GM23248 (cell line): ENCODE measurements around the gene PRMT1. TPM values are rescaled to one million over a fixed set of nuclear protein-coding genes. Genes with fewer than 3 reads are reported as not detected.
A peak's percentile ranks its signal among the peaks of the same experiment; 100 is the strongest.

Source experiments
- DNase-seq: peaks from one replicate; pipeline ENCODE4 v3.0.0-alpha.2; 2015
- H2AFZ ChIP-seq: fragments of 200-600 bp; sonication (generic); 2 replicates; pipeline ENCODE4 v1.6.1; 2016; ENCODE audit warnings: antibody characterized with exemption
- H3F3A ChIP-seq: fragments of 200-600 bp; sonication (generic); 2 replicates; pipeline ENCODE4 v1.6.1; 2016; ENCODE audit warnings: mild to moderate bottlenecking, antibody characterized with exemption, mixed run types; ENCODE audit not compliant: insufficient read depth
- H3K27ac ChIP-seq: fragments of 200-600 bp; sonication (generic); 2 replicates; pipeline ENCODE4 v1.5.1; 2016; ENCODE audit warnings: mild to moderate bottlenecking
- H3K27me3 ChIP-seq: fragments of 200-600 bp; sonication (generic); replicated peaks from 2 replicates; pipeline ENCODE4 v1.6.1; 2016; ENCODE audit warnings: mild to moderate bottlenecking; ENCODE audit not compliant: insufficient read depth
- H3K36me3 ChIP-seq: fragments of 200-600 bp; sonication (generic); 2 replicates; pipeline ENCODE4 v1.6.1; 2016; ENCODE audit warnings: low read depth, mild to moderate bottlenecking
- H3K4me1 ChIP-seq: fragments of 200-600 bp; sonication (generic); 2 replicates; pipeline ENCODE4 v1.6.1; 2016; ENCODE audit warnings: mild to moderate bottlenecking; ENCODE audit not compliant: insufficient read depth
- H3K4me2 ChIP-seq: fragments of 200-600 bp; sonication (generic); one replicate; pipeline ENCODE4 v1.6.1; 2016; ENCODE audit warnings: mild to moderate bottlenecking; ENCODE audit not compliant: unreplicated experiment
- H3K4me3 ChIP-seq: fragments of 200-600 bp; sonication (generic); 2 replicates; pipeline ENCODE4 v1.5.1; 2016; ENCODE audit warnings: mild to moderate bottlenecking
- H3K79me2 ChIP-seq: fragments of 200-600 bp; sonication (generic); 2 replicates; pipeline ENCODE4 v1.6.1; 2016; ENCODE audit warnings: mild to moderate bottlenecking; ENCODE audit not compliant: insufficient read depth
- H3K9ac ChIP-seq: fragments of 200-600 bp; sonication (generic); 2 replicates; pipeline ENCODE4 v1.6.1; 2016; ENCODE audit warnings: mild to moderate bottlenecking
- H3K9me2 ChIP-seq: fragments of 200-600 bp; sonication (generic); 2 replicates; pipeline ENCODE4 v1.6.1; 2016; ENCODE audit warnings: mixed run types, mild to moderate bottlenecking, moderate library complexity; ENCODE audit not compliant: insufficient read depth
- H3K9me3 ChIP-seq: fragments of 200-600 bp; sonication (generic); one replicate; pipeline ENCODE4 v1.6.1; 2017; ENCODE audit warnings: low read depth
- H4K20me1 ChIP-seq: fragments of 200-600 bp; sonication (generic); 2 replicates; pipeline ENCODE4 v1.6.0; 2016; ENCODE audit not compliant: insufficient read depth
- EZH2 ChIP-seq: fragments of 200-600 bp; sonication (generic); IDR thresholded peaks from 2 replicates; pipeline ENCODE4 v1.6.1; 2018; ENCODE audit warnings: antibody characterized with exemption, mild to moderate bottlenecking; ENCODE audit not compliant: insufficient read depth, poor library complexity, severe bottlenecking
- EZH2phosphoT487 ChIP-seq: fragments of 200-600 bp; sonication (generic); IDR thresholded peaks from 2 replicates; pipeline ENCODE4 v1.6.1; 2018; ENCODE audit warnings: antibody characterized with exemption, moderate library complexity, mild to moderate bottlenecking, low read depth; ENCODE audit not compliant: insufficient read depth
- WGBS, 2 experiments: methylation state at CpG; one replicate each; pipeline ENCODE4 v1.1.6; 2015 to 2017; ENCODE audit warnings: low lambda C conversion rate in 2 of 2, low coverage in 1 of 2; ENCODE audit errors: missing lambda C conversion rate in 2 of 2; 5-methylcytosine and 5-hydroxymethylcytosine counted together
- in situ Hi-C: fragments of 300-500 bp; cut with MboI; formaldehyde crosslinking; loops from 2 replicates; pipeline ENCODE4 v1.15.0; 2020
- polyA plus RNA-seq: library from polyadenylated mRNA; unstranded; fragments of >200 nt; fragmentation: Nextera tagmentation; extraction: Ambion mirVana; gene quantifications from 2 replicates; pipeline ENCODE4 v1.2.1, GENCODE V29; 2016
- total RNA-seq: library from RNA; depleted of rRNA; stranded (reverse); fragments of >200 nt; shearing (Covaris generic); gene quantifications from 2 replicates; pipeline ENCODE4 v1.2.3, GENCODE V29; 2014

The PRMT1 gene
- total and polyA plus RNA-seq, 2 experiments from 2014 or later: 164 to 192 TPM

DNA sequence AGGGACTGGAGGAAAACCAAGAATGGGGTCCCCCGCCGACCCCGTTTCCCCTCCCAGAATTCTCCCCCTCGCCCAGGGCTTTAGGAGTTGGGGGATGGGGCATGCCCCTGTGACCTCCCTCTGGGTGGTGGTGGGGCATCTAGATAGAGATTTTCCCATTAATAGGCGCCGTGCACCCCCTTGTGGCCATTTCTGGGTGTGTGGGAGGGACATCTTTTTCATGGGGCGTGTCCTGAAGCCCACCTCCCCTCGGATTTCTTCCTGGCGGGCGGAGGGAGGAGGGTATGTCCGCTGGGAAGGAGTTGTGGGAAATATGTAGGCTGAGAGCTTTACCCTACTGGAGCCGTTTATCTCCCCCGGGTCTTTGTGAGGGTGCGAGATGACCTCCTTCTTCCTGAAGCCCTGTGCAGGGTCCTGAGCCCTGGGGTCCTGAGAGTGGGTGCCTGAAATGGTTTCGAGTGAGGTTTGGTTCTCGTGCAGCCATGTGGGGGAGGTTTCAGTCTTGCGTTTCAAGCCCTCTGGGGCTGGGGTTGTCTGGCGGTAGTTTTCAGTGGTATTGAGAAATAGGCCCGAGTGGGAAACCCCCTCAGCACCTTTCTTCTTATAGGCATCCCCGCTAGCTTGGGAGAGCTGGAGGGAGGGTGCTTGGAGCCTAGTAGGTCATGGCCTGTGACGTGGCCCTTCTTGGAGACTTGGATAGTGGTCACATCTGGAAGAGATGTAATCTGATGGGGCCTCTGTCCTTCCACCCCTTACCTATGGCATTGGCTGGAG, 1.0 kb downstream of the PRMT1 start:
- peak; percentile 74 for DNase-seq
- no peaks in the 10 kb centered on the region for H4K20me1 ChIP-seq
- peaks cover 8% of the 10 kb centered on the region; the same call in 1 of the 2 replicates for H3K4me1 ChIP-seq
- WGBS, 2 experiments: 3 to 7% methylated on average over 17 to 21 of the region's 21 CpGs
- H3K9me3 ChIP-seq: no peaks in the 10 kb centered on the region
- in situ Hi-C loops: no loop called here
- peak overlapping the region; percentile 86 for H3K4me3 ChIP-seq
- peak overlapping the region; percentile 93 for H3K9ac ChIP-seq
- peaks cover 60% of the 10 kb centered on the region for H3K79me2 ChIP-seq
- 0 out of 2 replicates have a peak, but pooled peaks cover 5% of the 10 kb centered on the region for H3K36me3 ChIP-seq
- no peaks in the 10 kb centered on the region for H3K9me2 ChIP-seq
- no peak for TF ChIP-seq EZH2
- TF ChIP-seq EZH2phosphoT487: no peak
- H3K4me2 ChIP-seq: peak overlapping the region; percentile 91
- H3K27ac ChIP-seq: peak overlapping the region; percentile 69
- peaks cover 11% of the 10 kb centered on the region for H3F3A ChIP-seq
- no peaks in the 10 kb centered on the region for H3K27me3 ChIP-seq
- H2AFZ ChIP-seq: peak overlapping the region; percentile 37; the same call in 1 of the 2 replicates

DNA sequence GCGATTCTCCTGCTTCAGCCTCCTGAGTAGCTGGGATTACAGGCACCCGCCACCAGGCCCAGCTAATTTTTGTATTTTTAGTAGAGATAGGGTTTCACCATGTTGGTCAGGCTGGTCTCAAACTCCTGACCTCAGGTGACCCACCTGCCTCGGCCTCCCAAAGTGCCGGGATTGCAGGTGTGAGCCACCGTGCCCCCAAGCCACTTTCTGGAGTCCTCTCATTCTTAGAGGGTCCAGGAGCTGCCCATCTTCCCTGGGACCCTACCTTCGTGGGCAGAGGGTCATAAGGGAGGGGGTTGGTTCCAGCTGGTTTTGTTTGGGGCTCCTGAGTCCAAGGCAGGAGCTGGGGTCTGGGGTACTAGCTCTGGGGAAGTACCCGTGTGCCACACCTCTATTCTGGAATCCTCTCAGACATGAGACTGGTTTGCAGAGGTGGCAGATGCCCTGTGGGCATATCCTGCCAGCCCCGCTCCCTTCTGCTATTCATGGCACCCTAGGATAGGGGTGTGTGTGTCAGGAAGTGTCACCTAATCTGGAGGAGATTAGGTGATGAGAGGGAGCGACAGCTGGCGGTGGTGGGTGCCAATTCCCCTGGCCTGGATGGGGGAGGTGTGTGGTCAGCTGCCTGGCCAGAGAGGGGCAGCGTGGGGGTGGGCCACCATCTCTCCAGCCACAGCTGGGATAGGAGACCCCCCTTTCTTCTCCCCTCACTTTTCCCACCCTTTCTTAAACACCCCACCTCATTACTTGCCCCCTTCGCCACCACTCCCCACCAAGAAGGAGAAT, 2.1 kb downstream of the PRMT1 start:
- Histone ChIP-seq H3K27me3 (no peaks in the 10 kb centered on the region), H3K9me3 (no peaks in the 10 kb centered on the region), H3K79me2 (peaks cover 66% of the 10 kb centered on the region), H3K4me2 (peak overlapping the region; percentile 38), H3K27ac (no peak overlapping the region), H3K4me3 (0 out of 2 replicates have a peak overlapping the region, but pooled peaks have one; percentile 86), H3K9me2 (no peaks in the 10 kb centered on the region), H3F3A (peaks cover 11% of the 10 kb centered on the region), H4K20me1 (no peaks in the 10 kb centered on the region), H3K9ac (no peak overlapping the region), H3K4me1 (peaks cover 8% of the 10 kb centered on the region; the same call in 1 of the 2 replicates), H2AFZ (no peak overlapping the region), H3K36me3 (peaks cover 11% of the 10 kb centered on the region; the same call in 1 of the 2 replicates)
- in situ Hi-C loops: no loop called here
- TF ChIP-seq EZH2 (no peak), EZH2phosphoT487 (no peak)
- peak; percentile 24 for DNase-seq
- WGBS, 2 experiments: 71 to 73% methylated on average over 11 to 12 of the region's 12 CpGs

GRCh38 chr19:49679771-49680413, 2.8 kb downstream of the PRMT1 start:
- 25 to 49% methylated on average over 4 to 10 of the region's 10 CpGs for whole genome bisulfite sequencing, 2 experiments
- Histone ChIP-seq H4K20me1 (no peaks in the 10 kb centered on the region), H3K36me3 (peaks cover 11% of the 10 kb centered on the region; the same call in 1 of the 2 replicates)

More at GRCh38 chr19:49679771-49680413, 2.8 kb downstream of the PRMT1 start:
- Histone ChIP-seq H3K9me2 (no peaks in the 10 kb centered on the region), H3K79me2 (peaks cover 67% of the 10 kb centered on the region), H3F3A (peaks cover 8% of the 10 kb centered on the region), H3K4me1 (peaks cover 8% of the 10 kb centered on the region; the same call in 1 of the 2 replicates), H2AFZ (no peak overlapping the region), H3K27ac (no peak overlapping the region), H3K4me3 (peak overlapping the region; percentile 40; the same call in 1 of the 2 replicates), H3K4me2 (peak overlapping the region; percentile 60), H3K27me3 (no peaks in the 10 kb centered on the region), H3K9me3 (no peaks in the 10 kb centered on the region), H3K9ac (peak overlapping the region; percentile 33)
- in situ Hi-C loops: no loop called here
- TF ChIP-seq EZH2: no peak
- TF ChIP-seq EZH2phosphoT487: no peak
- DNase-seq: no peak
